IgD-negative memory B cell (primary cell): ENCODE data around the gene TMEM255B. TPM values are rescaled to one million over a fixed set of nuclear protein-coding genes. Genes with fewer than 3 reads are reported as not detected.
A peak's percentile ranks its signal among the peaks of the same experiment; 100 is the strongest.

Source experiments
- H3K27ac Mint-ChIP-seq, 3 donors: one replicate each; pipeline ENCODE4 v1.8.0; 2020 to 2022; ENCODE audit warnings: mild to moderate bottlenecking in 3 of 3, mixed read lengths in 3 of 3, moderate library complexity in 1 of 3
- H3K27me3 Mint-ChIP-seq: one replicate; pipeline ENCODE4 v1.8.0; 2021; ENCODE audit warnings: mixed read lengths
- H3K36me3 Mint-ChIP-seq: one replicate; pipeline ENCODE4 v1.8.0; 2020; ENCODE audit warnings: mild to moderate bottlenecking, mixed read lengths
- H3K4me1 Mint-ChIP-seq, 3 donors: one replicate each; pipeline ENCODE4 v1.8.0; 2020 to 2022; ENCODE audit warnings: mixed read lengths in 3 of 3, mild to moderate bottlenecking in 1 of 3
- H3K4me3 Mint-ChIP-seq, 4 donors: one replicate each; pipeline ENCODE4 v1.8.0; 2020 to 2022; ENCODE audit warnings: mild to moderate bottlenecking in 4 of 4, mixed read lengths in 4 of 4, moderate library complexity in 3 of 4
- H3K9me3 Mint-ChIP-seq, 3 donors: one replicate each; pipeline ENCODE4 v1.8.0; 2020 to 2021; ENCODE audit warnings: mixed read lengths in 3 of 3, mild to moderate bottlenecking in 1 of 3
- polyA plus RNA-seq: library from polyadenylated mRNA; unstranded; fragments of 300-500 nt; fragmentation: Illumina TruSeq; gene quantifications from one replicate; pipeline ENCODE4 v1.2.3, GENCODE V29; 2021

Gene TMEM255B
- polyA plus RNA-seq, 1 donor from 2014 or later: 0.70 TPM

DNA sequence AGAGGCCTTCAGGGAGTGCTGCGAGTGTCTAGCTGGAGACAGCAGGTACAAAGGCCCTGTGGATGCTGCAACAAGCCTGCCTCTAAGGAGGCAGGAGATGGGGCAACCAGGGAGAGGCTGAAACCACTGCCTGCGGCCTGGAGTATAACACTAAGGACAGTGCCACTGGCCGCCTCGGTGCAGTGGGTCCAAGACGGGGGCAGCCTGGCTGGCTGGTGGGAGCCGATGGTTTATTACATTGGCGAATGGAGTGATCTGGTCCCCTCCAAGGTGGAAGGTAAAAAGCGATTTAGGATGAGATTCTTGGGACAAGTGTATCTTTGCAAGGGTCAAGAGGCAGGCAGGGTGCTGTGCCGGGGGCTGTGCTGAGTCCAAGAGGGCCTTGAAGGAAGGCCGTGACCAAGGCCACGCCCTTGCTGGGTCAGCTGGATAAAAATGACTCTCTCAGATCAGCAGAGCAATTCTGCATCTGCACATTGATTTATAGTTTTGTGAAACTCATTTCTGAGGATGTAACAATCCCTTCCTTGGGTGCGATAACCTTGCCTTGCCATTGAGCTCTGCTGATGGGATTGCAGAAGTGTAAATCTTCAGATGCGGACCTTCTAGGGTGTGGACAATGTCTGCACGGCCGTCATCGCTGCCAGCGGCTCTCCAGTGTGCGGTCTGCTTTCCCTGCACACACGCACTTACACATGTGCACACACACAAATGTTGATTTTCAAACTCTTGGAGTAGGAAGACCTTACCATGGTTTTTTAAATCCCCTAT, 6.0 kb downstream of the TMEM255B start:
- no peak overlapping the region for H3K27ac Mint-ChIP-seq
- H3K4me3 Mint-ChIP-seq: no peak overlapping the region
- peaks cover 27% of the 10 kb centered on the region for H3K27me3 Mint-ChIP-seq
- H3K36me3 Mint-ChIP-seq: no peaks in the 10 kb centered on the region
- peaks cover 0 to 1% (median 0%) of the 10 kb centered on the region in 3 donors for H3K4me1 Mint-ChIP-seq
- H3K9me3 Mint-ChIP-seq: no peaks in the 10 kb centered on the region

GRCh38 chr13:113765564-113765910, 6.5 kb downstream of the TMEM255B start:
- Mint-ChIP-seq H3K36me3 (no peaks in the 10 kb centered on the region), H3K9me3 (no peaks in the 10 kb centered on the region), H3K27ac (peak overlapping the region in 1 of 3 donors; percentile 43), H3K4me3 (no peak overlapping the region), H3K27me3 (peaks cover 24% of the 10 kb centered on the region), H3K4me1 (no peaks in the 10 kb centered on the region)

DNA sequence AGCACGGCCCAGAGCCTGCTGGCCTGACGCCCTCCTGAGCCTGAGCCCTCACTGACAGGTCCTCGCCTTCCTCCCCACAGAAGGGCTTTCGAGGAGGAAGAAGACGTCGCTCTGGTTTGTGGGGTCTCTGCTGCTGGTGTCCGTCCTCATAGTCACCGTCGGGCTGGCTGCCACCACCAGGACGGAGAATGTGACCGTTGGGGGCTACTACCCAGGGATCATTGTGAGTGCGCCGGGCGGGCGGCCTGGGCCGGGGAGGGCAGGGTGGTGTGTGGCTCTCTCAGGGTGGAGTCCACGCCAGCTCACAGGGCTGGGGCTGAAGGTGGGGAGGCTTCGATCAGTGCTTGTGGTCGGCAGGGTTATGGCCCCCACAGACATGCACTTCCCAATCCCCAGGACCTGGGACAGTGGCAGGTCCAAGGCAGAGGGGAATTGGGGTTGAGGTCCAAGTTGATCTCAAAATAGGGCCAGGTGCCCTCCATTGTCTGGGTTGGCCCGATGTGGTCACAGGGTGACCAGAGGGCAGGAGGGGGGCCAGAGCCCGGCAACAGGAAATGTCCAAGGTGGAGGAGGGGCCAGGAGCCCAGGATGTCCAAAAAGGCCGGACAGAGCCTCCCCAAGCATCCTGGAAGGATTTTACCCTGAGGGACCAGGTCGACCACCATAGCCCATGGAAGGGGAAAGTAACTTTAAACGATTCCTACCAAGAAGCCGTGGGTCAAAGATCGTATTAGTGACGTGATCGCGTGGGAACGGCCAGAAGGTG, 7.2 kb downstream of the TMEM255B start:
- Mint-ChIP-seq H3K27ac (peak overlapping the region in 1 of 3 donors; percentile 43), H3K36me3 (no peaks in the 10 kb centered on the region), H3K4me1 (no peaks in the 10 kb centered on the region), H3K4me3 (no peak overlapping the region), H3K27me3 (peaks cover 24% of the 10 kb centered on the region), H3K9me3 (no peaks in the 10 kb centered on the region)

DNA sequence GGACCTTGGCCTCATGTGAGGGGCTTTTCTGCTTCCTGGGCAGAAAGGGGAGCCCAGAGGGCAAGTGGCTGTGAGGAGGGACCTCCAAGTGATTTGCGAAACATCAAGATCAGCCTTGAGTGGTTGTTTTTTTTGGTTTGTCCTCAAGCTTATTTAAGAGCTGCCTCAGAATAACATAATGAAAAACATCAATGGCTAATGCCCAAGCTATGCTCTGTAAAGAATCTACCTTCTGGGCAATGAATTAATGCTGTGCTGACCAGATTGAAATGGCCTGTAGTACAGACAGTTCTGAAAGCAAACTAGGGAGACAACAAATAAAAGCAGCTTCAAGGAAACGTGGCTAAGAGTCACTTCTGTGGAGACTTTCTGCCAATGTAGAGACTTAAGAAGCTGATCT, 8.3 kb downstream of the TMEM255B start:
- H3K27ac Mint-ChIP-seq: no peak overlapping the region
- H3K9me3 Mint-ChIP-seq: peaks cover 0 to 6% (median 2%) of the 10 kb centered on the region in 3 donors
- H3K27me3 Mint-ChIP-seq: peaks cover 14% of the 10 kb centered on the region
- H3K4me3 Mint-ChIP-seq: no peak overlapping the region
- no peaks in the 10 kb centered on the region for H3K36me3 Mint-ChIP-seq
- no peaks in the 10 kb centered on the region for H3K4me1 Mint-ChIP-seq

GRCh38 chr13:113768018-113768905, 9.2 kb downstream of the TMEM255B start:
- Mint-ChIP-seq H3K36me3 (no peaks in the 10 kb centered on the region), H3K27me3 (peaks cover 12% of the 10 kb centered on the region), H3K4me3 (no peak overlapping the region), H3K9me3 (peaks cover 0 to 11% (median 3%) of the 10 kb centered on the region in 3 donors), H3K4me1 (no peaks in the 10 kb centered on the region), H3K27ac (no peak overlapping the region)

GRCh38 chr13:113769106-113769505, 10.1 kb downstream of the TMEM255B start:
- peaks cover 10% of the 10 kb centered on the region for H3K27me3 Mint-ChIP-seq
- no peak overlapping the region for H3K27ac Mint-ChIP-seq
- H3K4me1 Mint-ChIP-seq: no peaks in the 10 kb centered on the region
- peaks cover 0 to 11% (median 3%) of the 10 kb centered on the region in 3 donors for H3K9me3 Mint-ChIP-seq
- no peaks in the 10 kb centered on the region for H3K36me3 Mint-ChIP-seq
- no peak overlapping the region for H3K4me3 Mint-ChIP-seq

DNA sequence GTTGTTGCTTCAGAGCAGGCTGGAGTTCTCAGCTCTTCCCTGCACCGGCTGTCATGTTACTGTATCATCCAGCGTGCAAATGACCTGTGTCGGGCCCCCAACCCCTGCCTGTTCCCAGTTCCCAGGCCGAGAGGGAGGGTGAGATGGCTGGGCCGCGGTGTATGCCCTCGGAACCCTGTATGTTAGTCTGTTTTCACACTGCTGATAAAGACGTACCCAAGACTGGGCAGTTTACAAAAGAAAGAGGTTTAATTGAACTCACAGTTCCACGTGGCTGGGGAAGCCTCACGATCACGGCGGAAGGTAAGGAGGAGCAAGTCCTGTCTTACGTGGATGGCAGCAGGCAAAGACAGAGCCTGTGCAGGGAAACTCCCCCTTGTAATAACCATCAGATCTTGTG, 10.9 kb downstream of the TMEM255B start:
- Mint-ChIP-seq H3K4me1 (no peaks in the 10 kb centered on the region), H3K9me3 (peaks cover 0 to 11% (median 3%) of the 10 kb centered on the region in 3 donors), H3K4me3 (no peak overlapping the region), H3K27me3 (peaks cover 6% of the 10 kb centered on the region), H3K36me3 (no peaks in the 10 kb centered on the region), H3K27ac (no peak overlapping the region)

DNA sequence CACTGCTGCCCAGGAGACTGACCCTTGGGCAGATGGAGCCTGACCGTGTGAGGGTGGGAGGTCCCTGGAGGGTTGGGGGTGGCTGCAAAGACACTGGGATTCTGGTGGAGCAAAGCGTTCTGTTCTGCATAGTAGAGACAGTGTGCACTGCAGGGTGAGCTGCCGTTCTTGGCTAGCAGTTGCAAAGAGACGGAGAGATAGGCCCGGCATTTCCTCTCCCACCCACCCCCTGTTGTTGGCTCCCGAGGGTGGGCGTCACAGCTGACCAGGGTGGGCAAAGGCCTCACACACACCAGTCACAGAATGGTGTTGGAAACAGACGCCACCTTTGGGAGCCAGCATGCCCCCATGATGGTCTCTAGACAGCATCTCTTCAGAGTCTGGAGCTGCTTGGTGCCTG, 11.4 kb downstream of the TMEM255B start:
- Mint-ChIP-seq H3K4me3 (no peak overlapping the region), H3K36me3 (no peaks in the 10 kb centered on the region), H3K4me1 (no peaks in the 10 kb centered on the region), H3K9me3 (peaks cover 0 to 11% (median 3%) of the 10 kb centered on the region in 3 donors), H3K27me3 (peaks cover 4% of the 10 kb centered on the region), H3K27ac (no peak overlapping the region)

DNA sequence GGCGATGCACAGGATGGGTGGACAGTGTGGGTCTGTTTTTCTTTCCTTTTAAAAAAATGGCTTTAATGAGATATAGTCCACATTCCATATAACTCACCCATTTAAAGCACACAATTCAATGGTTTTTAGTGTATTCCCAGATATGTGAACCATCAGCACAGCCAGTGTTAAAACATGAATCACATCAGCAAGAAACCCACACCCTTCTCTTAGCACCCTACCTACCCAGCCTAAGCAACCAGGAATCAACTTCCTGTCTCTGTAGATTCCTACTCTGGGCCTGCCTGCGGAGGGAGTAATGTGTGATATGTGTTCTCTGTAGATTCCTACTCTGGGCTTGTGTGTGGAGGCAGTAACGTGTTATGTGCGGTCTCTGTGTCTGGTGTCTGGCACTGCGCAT, 11.9 kb downstream of the TMEM255B start:
- Mint-ChIP-seq H3K27me3 (peaks cover 3% of the 10 kb centered on the region), H3K27ac (no peak overlapping the region), H3K4me3 (no peak overlapping the region), H3K9me3 (peaks cover 0 to 11% (median 3%) of the 10 kb centered on the region in 3 donors), H3K4me1 (no peaks in the 10 kb centered on the region), H3K36me3 (no peaks in the 10 kb centered on the region)

- H3K4me1 Mint-ChIP-seq: no peaks in the 10 kb centered on the region
- no peak overlapping the region for H3K4me3 Mint-ChIP-seq
- H3K27ac Mint-ChIP-seq: no peak overlapping the region
- no peaks in the 10 kb centered on the region for H3K36me3 Mint-ChIP-seq
- peaks cover 0 to 11% (median 3%) of the 10 kb centered on the region in 3 donors for H3K9me3 Mint-ChIP-seq
- H3K27me3 Mint-ChIP-seq: no peaks in the 10 kb centered on the region
These were observed 12.8 kb downstream of the TMEM255B start for GRCh38 chr13:113771709-113772331.

GRCh38 chr13:113774177-113775107, 15.4 kb downstream of the TMEM255B start:
- Mint-ChIP-seq H3K36me3 (peaks cover 2% of the 10 kb centered on the region), H3K4me3 (no peak overlapping the region), H3K27ac (no peak overlapping the region), H3K27me3 (peaks cover 11% of the 10 kb centered on the region), H3K4me1 (no peaks in the 10 kb centered on the region), H3K9me3 (peaks cover 0 to 11% (median 3%) of the 10 kb centered on the region in 3 donors)

DNA sequence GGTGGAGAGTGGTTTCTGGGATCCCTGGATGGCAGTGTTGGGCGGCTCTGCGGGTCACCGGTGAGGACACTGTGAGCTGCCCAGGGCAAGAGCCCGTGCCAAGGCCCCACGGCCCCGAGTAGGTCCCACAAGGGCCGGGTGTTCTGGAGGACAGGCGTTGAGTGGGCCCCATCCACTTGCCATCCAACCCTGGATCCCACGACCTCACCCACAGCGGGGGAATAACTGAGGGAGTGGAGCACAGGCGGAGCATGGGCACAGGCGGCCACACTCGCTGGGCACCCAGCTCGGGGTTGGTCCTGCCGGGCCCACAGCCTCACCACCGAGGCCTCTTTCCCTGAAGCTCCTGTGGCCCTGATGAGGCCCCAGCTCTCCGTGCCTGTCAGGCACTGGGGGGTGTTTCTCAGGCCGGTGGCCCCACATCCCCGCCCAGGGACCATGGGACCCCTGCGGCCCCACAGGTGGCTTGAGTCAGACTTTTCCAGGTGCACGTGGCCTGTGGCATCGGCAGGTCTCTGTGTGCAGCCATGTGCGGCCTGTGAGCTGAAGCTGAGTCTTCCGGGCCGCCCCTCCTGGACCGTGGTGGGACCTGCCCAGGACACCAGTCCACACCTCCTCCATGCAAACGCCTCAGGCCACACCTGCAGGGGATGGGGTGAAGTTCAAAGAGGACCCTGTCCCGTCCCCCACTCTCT, 16.6 kb downstream of the TMEM255B start:
- H3K27ac Mint-ChIP-seq: no peak overlapping the region
- H3K36me3 Mint-ChIP-seq: peaks cover 2% of the 10 kb centered on the region
- H3K4me3 Mint-ChIP-seq: no peak overlapping the region
- peaks cover 11% of the 10 kb centered on the region for H3K27me3 Mint-ChIP-seq
- H3K9me3 Mint-ChIP-seq: peaks cover 0 to 11% (median 3%) of the 10 kb centered on the region in 3 donors
- no peaks in the 10 kb centered on the region for H3K4me1 Mint-ChIP-seq
